Measurements from ENCODE around the gene ZC3H12C.

The ZC3H12C gene

GRCh38 chr11:110106713-110107274 lies 13.6 kb downstream of the ZC3H12C start:
- no peak for TF ChIP-seq CTCF (IDR thresholded peaks at IDR 0.05; ENCODE audit: extremely low read depth, missing control alignments)

GRCh38 chr11:110110854-110111253 lies 17.7 kb downstream of the ZC3H12C start:
- no peak for DNase-seq (ENCODE audit: low spot score)
- TF ChIP-seq CTCF (IDR thresholded peaks at IDR 0.05; ENCODE audit: extremely low read depth, missing control alignments) = no peak

More at GRCh38 chr11:110106713-110107274, 13.6 kb downstream of the ZC3H12C start:
- no peak for DNase-seq (ENCODE audit: low spot score)

GRCh38 chr11:110112457-110112856 lies 19.3 kb downstream of the ZC3H12C start:
- no peak for TF ChIP-seq CTCF (IDR thresholded peaks at IDR 0.05; ENCODE audit: extremely low read depth, missing control alignments)
- no peak for DNase-seq (ENCODE audit: low spot score)

- no peak for TF ChIP-seq CTCF (IDR thresholded peaks at IDR 0.05; ENCODE audit: extremely low read depth, missing control alignments)
- DNase-seq (ENCODE audit: low spot score) = no peak
These were observed 20.3 kb downstream of the ZC3H12C start for GRCh38 chr11:110113505-110113904.

- TF ChIP-seq CTCF (IDR thresholded peaks at IDR 0.05; ENCODE audit: extremely low read depth, missing control alignments) = no peak
These were observed 20.8 kb downstream of the ZC3H12C start for GRCh38 chr11:110113973-110114372.

GRCh38 chr11:110119317-110119716 lies 26.1 kb downstream of the ZC3H12C start:
- TF ChIP-seq CTCF (IDR thresholded peaks at IDR 0.05; ENCODE audit: extremely low read depth, missing control alignments) = no peak
- DNase-seq (ENCODE audit: low spot score) = no peak

More at GRCh38 chr11:110113973-110114372, 20.8 kb downstream of the ZC3H12C start:
- DNase-seq (ENCODE audit: low spot score) = no peak

GRCh38 chr11:110121204-110121603 lies 28.0 kb downstream of the ZC3H12C start:
- no peak for DNase-seq (ENCODE audit: low spot score)
- no peak for TF ChIP-seq CTCF (IDR thresholded peaks at IDR 0.05; ENCODE audit: extremely low read depth, missing control alignments)
